MCF 10A (cell line): Measurements from ENCODE around the gene KRT14. TPM values are rescaled to one million over a fixed set of nuclear protein-coding genes. Genes with fewer than 3 reads are reported as not detected.

Source experiments
- BruUV-seq: library from RNA; stranded (reverse); fragments of 400-500 nt; replicated peaks from 2 replicates; lab custom pipeline; 2021; lab: Mats Ljungman, UMichigan
- CTCF ChIA-PET: fragments of 300-600 bp; sonication (Branson Sonifier 250); formaldehyde crosslinking; extraction: SDS; loops from one replicate; lab custom pipeline; 2021; ENCODE audit warnings: antibody characterized with exemption, inconsistent platforms; lab: Yijun Ruan, JAX
- POLR2A ChIA-PET: fragments of 300-600, 350-650 bp; sonication (Branson Sonifier 250); formaldehyde crosslinking; extraction: SDS; loops from one replicate; lab custom pipeline; 2020; ENCODE audit warnings: antibody characterized with exemption, inconsistent platforms; lab: Yijun Ruan, JAX
- DNase-seq: peaks from one replicate; pipeline ENCODE4 v3.0.0-alpha.2; 2018; ENCODE audit not compliant: unreplicated experiment
- H3K27ac Mint-ChIP-seq: one replicate; pipeline ENCODE4 v1.8.0; 2022; ENCODE audit warnings: mild to moderate bottlenecking, low read depth, mixed read lengths; ENCODE audit not compliant: unreplicated experiment
- H3K27me3 Mint-ChIP-seq: one replicate; pipeline ENCODE4 v1.8.0; 2022; ENCODE audit warnings: mixed read lengths; ENCODE audit not compliant: insufficient read depth, unreplicated experiment
- H3K36me3 Mint-ChIP-seq: one replicate; pipeline ENCODE4 v1.8.0; 2022; ENCODE audit warnings: mild to moderate bottlenecking, moderate library complexity, mixed read lengths; ENCODE audit not compliant: insufficient read depth, unreplicated experiment
- H3K4me1 Mint-ChIP-seq: one replicate; pipeline ENCODE4 v1.8.0; 2022; ENCODE audit warnings: mixed read lengths; ENCODE audit not compliant: insufficient read depth, unreplicated experiment
- H3K4me3 Mint-ChIP-seq: one replicate; pipeline ENCODE4 v1.8.0; 2022; ENCODE audit warnings: mild to moderate bottlenecking, moderate library complexity, mixed read lengths; ENCODE audit not compliant: unreplicated experiment
- H3K9me3 Mint-ChIP-seq: one replicate; pipeline ENCODE4 v1.8.0; 2022; ENCODE audit warnings: mixed read lengths; ENCODE audit not compliant: unreplicated experiment
- intact Hi-C: fragments of 100-400 bp; cut with micrococcal nuclease; formaldehyde crosslinking; loops from 2 replicates; pipeline ENCODE4 v1.14.1; 2022
- total RNA-seq: library from RNA; stranded (reverse); gene quantifications from 2 replicates; pipeline ENCODE4 v1.2.3, GENCODE V29; 2022
- TF ChIP-seq, protein P1 (sequence below): fragments of 200-600 bp; IDR thresholded peaks from one replicate; pipeline ENCODE4 v1.8.0; 2022; ENCODE audit warnings: antibody characterized with exemption, mild to moderate bottlenecking; ENCODE audit not compliant: unreplicated experiment

The KRT14 gene
- total RNA-seq, 1 experiment from 2014 or later, result 1,755 TPM

DNA sequence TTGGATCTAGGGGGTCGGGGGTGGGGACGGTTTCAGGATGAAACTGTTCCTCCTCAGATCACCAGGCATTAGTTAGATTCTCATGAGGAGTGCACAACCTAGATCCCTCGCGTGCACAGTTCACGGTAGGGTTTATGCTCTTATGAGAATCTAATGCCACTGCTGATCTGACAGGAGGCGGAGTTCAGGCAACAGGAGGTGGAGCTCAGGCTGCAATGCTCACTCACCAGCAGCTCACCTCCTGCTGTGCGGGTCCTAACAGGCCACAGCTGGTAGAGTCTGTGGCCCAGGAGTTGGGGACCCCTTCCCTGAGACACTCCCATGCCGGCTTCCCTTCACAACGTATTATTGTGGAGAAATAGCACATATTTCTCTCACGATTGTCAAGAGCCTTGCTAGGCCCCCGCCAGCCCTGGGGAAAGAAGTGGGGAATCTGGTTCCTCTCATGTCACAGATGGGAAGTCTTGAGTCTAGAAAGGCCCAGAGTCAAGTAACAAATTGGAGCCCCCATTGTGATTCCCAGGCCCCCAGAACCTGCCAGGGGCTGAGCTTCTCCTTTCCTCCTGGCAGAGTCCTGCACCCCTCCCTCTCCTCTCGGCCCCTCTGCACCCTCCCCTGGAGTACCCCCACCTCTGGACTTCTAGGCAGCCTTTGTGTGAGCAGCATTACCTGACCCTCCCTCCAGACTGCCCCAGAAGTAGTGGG, 6.1 kb upstream of the KRT14 start:
- no TSS peak for BruUV-seq
- TF ChIP-seq, protein P1, sequence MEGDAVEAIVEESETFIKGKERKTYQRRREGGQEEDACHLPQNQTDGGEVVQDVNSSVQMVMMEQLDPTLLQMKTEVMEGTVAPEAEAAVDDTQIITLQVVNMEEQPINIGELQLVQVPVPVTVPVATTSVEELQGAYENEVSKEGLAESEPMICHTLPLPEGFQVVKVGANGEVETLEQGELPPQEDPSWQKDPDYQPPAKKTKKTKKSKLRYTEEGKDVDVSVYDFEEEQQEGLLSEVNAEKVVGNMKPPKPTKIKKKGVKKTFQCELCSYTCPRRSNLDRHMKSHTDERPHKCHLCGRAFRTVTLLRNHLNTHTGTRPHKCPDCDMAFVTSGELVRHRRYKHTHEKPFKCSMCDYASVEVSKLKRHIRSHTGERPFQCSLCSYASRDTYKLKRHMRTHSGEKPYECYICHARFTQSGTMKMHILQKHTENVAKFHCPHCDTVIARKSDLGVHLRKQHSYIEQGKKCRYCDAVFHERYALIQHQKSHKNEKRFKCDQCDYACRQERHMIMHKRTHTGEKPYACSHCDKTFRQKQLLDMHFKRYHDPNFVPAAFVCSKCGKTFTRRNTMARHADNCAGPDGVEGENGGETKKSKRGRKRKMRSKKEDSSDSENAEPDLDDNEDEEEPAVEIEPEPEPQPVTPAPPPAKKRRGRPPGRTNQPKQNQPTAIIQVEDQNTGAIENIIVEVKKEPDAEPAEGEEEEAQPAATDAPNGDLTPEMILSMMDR, result no peak
- Mint-ChIP-seq H3K9me3 (no peaks in the 10 kb centered on the region), H3K27ac (no peak overlapping the region), H3K4me3 (no peak overlapping the region), H3K36me3 (no peaks in the 10 kb centered on the region), H3K27me3 (no peaks in the 10 kb centered on the region), H3K4me1 (peaks cover 25% of the 10 kb centered on the region)
- POLR2A ChIA-PET, result interaction anchor here (0.6 to 1.9 kb wide), 2 partner anchors 10 to 471 kb away, joined by 4 to 7 read pairs; no protein-coding TSS in a partner anchor
- intact Hi-C loops, result no loop called here
- DNase-seq, result no peak
- CTCF ChIA-PET, result interaction anchor here (1.0 kb wide), 1 partner anchor 8 kb away, joined by 3 read pairs; no protein-coding TSS in a partner anchor

DNA sequence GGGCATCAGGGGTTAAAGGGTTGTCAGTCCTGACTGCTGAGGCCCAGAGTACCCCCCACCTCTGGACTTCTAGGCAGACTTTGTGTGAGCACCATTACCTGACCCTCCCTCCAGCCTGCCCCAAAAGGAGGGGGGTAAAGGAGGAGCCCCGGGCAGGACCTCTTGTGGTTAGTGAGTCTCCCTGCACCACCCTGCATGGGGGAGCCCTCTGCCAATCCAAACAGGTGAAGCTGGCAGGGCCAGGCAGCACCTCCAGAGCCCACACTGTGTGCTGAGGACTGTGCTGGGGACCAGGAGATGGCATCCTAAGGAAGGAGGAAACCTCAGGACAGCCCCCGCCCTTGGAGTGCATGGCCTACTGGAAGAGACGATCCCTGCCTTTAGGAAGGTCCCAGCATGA, 2.6 kb upstream of the KRT14 start:
- no peak overlapping the region for H3K4me3 Mint-ChIP-seq
- peaks cover 28% of the 10 kb centered on the region for H3K4me1 Mint-ChIP-seq
- H3K9me3 Mint-ChIP-seq, result no peaks in the 10 kb centered on the region
- DNase-seq, result peak; percentile 31
- ChIA-PET POLR2A (no interaction called here), CTCF (interaction anchor here (1.0 kb wide), 1 partner anchor 56 kb away, joined by 3 read pairs; no protein-coding TSS in a partner anchor)
- H3K27ac Mint-ChIP-seq, result no peak overlapping the region
- peaks cover 26% of the 10 kb centered on the region for H3K36me3 Mint-ChIP-seq
- BruUV-seq, result no TSS peak
- TF ChIP-seq, protein P1, result no peak
- intact Hi-C loops, result no loop called here
- no peaks in the 10 kb centered on the region for H3K27me3 Mint-ChIP-seq

DNA sequence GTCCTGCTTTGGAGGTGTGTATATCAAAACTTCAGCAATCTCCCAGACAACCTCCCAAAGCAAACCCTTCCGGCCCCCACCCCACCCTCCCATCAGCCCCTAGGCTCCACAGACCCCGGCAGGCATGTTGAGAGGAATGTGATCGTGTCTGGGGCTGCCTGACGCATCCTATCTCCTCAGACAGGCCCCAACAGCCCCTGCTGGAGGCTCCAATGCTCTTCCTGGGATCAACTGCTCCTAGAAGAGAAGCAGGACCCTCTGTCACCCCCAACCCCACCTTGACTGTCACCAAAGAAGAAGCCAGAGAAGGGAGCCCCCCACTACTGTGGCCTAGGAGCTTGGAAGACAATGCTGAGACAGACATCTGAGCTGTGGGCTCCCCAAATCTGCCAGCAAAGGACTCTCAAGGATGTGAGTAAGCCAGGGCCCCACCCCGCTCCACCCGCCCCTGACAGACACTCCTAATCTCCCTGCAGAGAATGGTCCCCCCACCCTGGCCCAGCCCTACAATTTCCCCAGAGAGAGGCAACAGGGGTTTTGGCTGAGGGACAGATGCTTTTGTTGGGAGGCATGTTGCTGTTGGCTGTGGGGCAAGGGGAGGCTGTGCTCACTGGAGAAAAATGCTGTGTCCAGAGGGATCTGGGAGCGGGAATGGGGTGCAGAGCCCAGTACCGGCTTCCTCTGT, 1.6 kb upstream of the KRT14 start:
- Mint-ChIP-seq H3K36me3 (peaks cover 37% of the 10 kb centered on the region), H3K27me3 (no peaks in the 10 kb centered on the region), H3K4me1 (peaks cover 36% of the 10 kb centered on the region), H3K4me3 (peak overlapping the region; percentile 35), H3K27ac (no peak overlapping the region), H3K9me3 (no peaks in the 10 kb centered on the region)
- BruUV-seq, result no TSS peak
- DNase-seq, result peak; percentile 67
- intact Hi-C loops, result no loop called here
- ChIA-PET CTCF (interaction anchor here (0.6 to 5.3 kb wide), 4 partner anchors 57 to 675 kb away, joined by 3 to 26 read pairs (median 6); no protein-coding TSS in a partner anchor), POLR2A (no interaction called here)
- TF ChIP-seq, protein P1, result no peak
